COLO668 (cell line): Measurements from ENCODE around the gene GCH1.
"Not testable (repeated sequence)": the region's sequence is repeated elsewhere in the genome, so short reads cannot be mapped to it uniquely, and the experiment has no call there.

Experiments used
- DNase-seq: peaks from one replicate; lab custom pipeline; 2025; ENCODE audit not compliant: unreplicated experiment; lab: John Stamatoyannopoulos, UW

Gene GCH1

DNA sequence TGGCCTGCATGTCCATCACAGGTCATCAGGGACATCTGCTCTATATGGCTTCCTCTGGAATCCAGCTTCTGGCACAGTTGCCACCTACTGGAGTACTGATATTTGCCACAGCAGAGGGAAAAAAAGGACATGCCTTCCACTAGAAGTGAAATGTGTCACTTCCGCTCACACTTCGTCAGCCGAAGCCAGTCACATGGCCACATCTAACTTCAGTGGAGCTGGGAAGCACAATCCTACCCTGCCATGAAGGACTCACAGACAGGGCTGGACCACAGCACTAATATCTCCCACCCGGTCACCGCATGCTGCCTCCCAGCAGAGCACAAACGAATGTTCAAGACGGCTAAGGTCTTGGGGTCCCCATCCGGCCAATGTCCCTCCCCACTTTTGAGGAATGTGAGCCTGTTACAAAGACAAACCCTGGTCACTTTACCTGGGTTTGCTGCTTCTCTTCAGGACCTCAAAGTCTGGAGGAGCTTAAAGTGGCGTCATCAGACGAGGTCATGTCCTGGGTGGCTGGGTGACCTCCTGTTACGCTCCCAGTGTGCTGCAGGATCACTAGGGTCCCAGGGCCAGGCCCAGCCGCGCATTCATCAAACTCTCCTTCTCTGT is 98.6 kb downstream of the GCH1 start:
- no peak for DNase-seq

DNA sequence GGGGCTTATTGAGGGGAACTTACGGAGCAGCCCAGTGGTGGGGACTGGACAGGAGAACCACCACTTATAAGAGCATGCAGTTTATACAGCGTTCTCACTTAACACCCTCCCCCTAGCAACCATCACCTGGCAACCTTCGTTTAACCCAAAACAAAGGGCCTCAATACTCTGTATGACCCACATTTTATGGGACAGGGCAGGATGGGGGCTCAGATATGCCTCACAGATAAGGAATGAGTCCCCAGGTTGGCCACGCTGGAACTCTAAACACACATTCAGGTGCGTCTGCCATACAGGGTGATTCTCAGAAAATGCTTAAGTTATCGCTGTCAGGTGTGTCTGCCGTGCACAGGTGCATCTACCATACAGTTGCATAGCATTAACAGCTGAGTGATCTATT is 99.2 kb downstream of the GCH1 start:
- DNase-seq = peak; percentile 32

DNA sequence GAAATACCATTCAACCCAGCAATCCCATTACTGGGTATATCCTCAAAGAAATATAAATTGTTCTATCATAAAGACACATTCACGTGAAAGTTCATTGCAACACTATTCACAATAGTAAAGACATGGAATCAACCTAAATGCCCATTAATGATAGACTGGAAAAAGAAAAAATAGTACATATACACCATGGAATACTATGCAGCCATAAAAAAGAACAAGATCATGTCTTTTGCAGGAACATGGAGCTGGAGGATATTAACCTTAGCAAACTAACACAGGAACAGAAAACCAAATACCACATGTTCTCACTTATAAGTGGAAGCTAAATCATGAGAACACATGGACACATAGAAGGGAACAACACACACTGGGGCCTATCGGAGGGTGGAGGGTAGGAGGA is 101.1 kb downstream of the GCH1 start:
- not testable (repeated sequence) for DNase-seq

DNA sequence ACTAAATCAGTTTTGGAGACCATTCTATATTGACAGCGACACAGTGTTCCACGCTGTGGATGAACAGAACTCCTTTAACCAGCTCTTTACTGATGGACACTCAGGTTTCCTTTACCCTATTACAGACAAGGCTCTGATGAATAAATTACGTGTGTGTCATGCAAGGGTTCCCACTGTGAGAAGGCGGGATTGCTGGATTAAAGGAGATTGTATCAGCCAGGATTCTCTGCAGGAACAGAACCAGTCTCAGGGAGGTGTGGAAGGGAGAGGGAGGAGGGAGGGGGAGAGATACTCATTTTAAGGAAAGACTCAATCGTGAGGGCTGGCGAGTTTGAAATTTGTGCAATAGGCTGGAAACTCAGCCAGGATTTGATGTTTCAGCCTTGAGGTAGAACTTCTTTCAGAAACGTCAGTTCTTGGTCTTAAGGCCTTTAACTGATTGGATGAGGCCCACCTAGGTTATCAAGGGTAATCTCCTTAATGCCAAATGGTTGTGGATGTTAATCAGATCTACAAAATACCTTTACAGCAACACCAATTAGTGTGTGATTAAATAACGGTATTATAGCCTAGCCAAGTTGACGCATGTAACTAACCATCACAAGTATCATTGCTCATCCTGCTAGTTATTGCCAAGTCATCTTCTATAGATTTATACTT is 104.0 kb downstream of the GCH1 start:
- DNase-seq = no peak

DNA sequence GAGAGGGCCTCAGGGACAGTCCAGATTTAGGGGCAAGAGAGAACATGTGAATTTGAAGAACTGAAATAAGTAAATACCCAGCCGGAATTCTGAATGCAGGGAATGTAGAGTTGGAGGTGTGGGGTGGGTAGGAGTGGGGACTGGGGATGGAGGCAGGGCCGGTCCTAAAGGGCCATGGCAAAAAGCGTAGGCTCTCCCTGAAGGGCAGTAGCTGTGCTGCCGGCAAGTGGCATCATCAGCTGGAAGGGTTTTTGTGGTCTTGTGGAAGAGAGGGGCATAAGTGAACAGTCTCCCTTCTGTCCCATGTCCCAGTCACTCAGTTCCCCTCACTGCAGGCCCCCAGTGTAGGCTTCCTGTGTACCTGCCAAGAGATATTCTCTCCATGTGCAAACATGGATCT is 104.6 kb downstream of the GCH1 start:
- DNase-seq = no peak

DNA sequence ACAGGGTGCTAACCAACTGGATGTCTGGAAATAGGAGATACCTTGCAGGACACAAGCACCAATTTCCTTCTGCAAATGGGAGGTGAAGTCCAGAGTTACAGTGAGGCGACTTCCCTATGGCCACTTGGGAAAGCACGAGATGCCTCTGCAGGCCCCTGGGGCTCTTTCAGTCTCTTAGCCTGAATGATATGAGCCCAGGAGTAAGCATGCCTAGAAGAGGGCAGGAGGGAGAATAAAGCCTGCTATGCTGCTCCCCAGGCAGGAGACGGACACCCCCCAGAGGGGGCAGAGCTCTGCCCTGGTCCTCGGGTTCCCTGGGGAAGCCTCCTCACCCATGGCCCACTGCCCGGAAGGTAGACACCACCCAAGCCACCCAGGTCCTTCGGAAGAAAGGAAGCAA is 105.1 kb downstream of the GCH1 start:
- DNase-seq = no peak

DNA sequence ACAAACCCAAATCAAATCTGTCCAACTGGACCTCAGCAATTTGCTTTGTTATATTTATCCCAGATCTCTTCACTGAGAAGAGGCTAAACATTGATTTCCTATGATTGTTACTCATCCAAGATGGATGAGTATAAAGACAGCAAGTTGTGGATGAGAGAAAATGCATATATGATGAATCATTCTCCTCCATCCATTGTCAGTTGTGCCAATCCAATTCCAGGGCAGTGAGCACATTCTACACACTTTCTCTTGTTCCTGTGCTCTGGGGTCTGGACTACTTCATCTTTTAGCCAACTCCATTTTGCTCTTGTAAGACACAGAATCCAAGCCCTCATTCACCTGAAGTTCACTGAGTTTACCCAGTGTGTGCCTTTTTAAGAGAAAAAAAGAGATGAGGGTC is 105.7 kb downstream of the GCH1 start:
- no peak for DNase-seq

DNA sequence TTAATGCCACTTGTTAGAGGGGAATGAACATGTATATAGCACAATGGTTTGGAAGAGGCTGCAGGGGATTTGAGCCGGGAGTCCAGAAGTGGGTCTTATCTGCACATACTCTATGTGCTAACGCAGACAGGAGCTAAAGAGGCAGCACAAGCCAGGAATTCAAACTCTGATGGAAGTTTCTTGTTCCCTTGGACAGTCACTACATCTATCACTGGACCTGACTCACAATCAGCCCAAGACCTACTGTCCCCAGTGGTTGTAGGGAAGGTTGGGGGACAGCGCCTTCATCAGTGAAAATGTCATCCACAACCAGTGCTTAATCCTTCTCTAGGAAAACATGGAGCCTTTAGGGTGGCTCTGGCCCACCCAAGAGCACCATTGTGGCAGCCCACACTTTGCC is 107.8 kb downstream of the GCH1 start:
- no peak for DNase-seq

DNA sequence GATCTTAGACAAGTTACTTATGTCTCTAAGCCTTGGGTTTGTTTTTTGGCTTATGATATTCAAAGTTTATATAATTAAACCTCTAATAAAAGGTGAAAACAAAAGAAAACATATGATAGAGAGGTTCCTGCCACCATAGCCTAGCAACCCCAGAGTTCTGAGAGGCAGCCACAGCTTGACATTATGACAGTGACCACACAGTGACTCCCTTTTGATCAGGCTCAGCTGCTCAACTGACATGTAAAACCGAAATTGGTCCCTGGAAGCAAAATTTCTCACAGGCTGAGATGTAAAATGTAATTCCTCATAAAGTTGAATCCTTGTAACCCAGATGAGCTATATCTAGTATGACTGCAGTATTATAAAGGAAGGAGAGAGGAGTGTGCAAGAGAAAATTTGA is 108.5 kb downstream of the GCH1 start:
- no peak for DNase-seq

DNA sequence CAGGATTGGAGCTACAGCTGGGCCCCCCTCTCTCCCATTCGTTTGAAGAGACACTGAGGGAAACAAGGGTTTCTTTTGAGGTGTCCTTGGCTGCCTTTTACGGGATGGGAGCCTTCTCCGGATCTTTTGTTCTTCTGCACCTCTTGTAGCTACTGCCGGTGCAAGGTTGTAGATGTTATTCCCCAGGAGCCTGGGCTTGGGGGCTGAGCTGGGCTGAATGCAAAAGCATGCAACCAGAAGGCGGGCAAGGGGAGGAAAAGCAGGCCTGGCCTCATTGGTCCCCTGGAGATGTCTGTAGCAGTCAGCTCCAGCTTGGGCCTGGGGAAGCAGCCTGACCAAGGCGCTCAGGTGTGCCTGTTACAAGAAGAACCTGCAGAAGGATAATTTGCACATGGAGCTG is 110.3 kb downstream of the GCH1 start:
- DNase-seq = no peak
